H9 (cell line): ENCODE data around the gene TLR10. TPM values are rescaled to one million over a fixed set of nuclear protein-coding genes. Genes with fewer than 3 reads are reported as not detected.

ENCODE experiments used
- DNase-seq: peaks from one replicate; pipeline ENCODE4 v3.0.0-alpha.2; 2017
- H2AFZ ChIP-seq: one replicate; pipeline ENCODE4 v1.6.1; 2013; ENCODE audit warnings: mild to moderate bottlenecking, low read length, control low read depth, moderate library complexity
- H2AK5ac ChIP-seq: 2 replicates; pipeline ENCODE4 v1.6.1; 2013; ENCODE audit warnings: low read length, control low read depth, mixed read lengths; ENCODE audit not compliant: insufficient read length
- H2BK120ac ChIP-seq: one replicate; pipeline ENCODE4 v1.6.1; 2013; ENCODE audit warnings: low read depth, mild to moderate bottlenecking, low read length, control low read depth, inconsistent platforms; ENCODE audit not compliant: poor library complexity, severe bottlenecking
- H2BK12ac ChIP-seq: 2 replicates; pipeline ENCODE4 v1.6.1; 2013; ENCODE audit warnings: low read length, control low read depth, mixed read lengths, low read depth; ENCODE audit not compliant: insufficient read length
- H2BK15ac ChIP-seq: 2 replicates; pipeline ENCODE4 v1.6.1; 2013; ENCODE audit warnings: low read depth, low read length, control low read depth
- H2BK20ac ChIP-seq: one replicate; pipeline ENCODE4 v1.6.1; 2013; ENCODE audit warnings: low read depth, mild to moderate bottlenecking, low read length, control low read depth, inconsistent platforms; ENCODE audit not compliant: poor library complexity, severe bottlenecking
- H2BK5ac ChIP-seq: 2 replicates; pipeline ENCODE4 v1.6.1; 2013; ENCODE audit warnings: low read length, control low read depth, mixed read lengths; ENCODE audit not compliant: insufficient read length
- H3K14ac ChIP-seq: 2 replicates; pipeline ENCODE4 v1.6.1; 2013; ENCODE audit warnings: low read length, control low read depth; ENCODE audit not compliant: insufficient read depth
- H3K18ac ChIP-seq: 2 replicates; pipeline ENCODE4 v1.6.1; 2013; ENCODE audit warnings: low read depth, mild to moderate bottlenecking, mixed read lengths, low read length, control low read depth; ENCODE audit not compliant: insufficient read length
- H3K23ac ChIP-seq: 2 replicates; pipeline ENCODE4 v1.6.1; 2013; ENCODE audit warnings: low read length, control low read depth, mixed read lengths, low read depth; ENCODE audit not compliant: insufficient read length
- H3K23me2 ChIP-seq: 2 replicates; pipeline ENCODE4 v1.6.1; 2013; ENCODE audit warnings: low read depth, mild to moderate bottlenecking, mixed read lengths, low read length, control low read depth; ENCODE audit not compliant: insufficient read length, poor library complexity, severe bottlenecking
- H3K27ac ChIP-seq: 2 replicates; pipeline ENCODE4 v1.5.1; 2013; ENCODE audit warnings: low read length, control low read depth, mixed read lengths, low read depth; ENCODE audit not compliant: insufficient read length
- H3K27me3 ChIP-seq: 2 replicates; pipeline ENCODE4 v1.6.1; 2013; ENCODE audit warnings: low read length, control low read depth, inconsistent platforms; ENCODE audit not compliant: insufficient read depth
- H3K4ac ChIP-seq: 2 replicates; pipeline ENCODE4 v1.6.1; 2013; ENCODE audit warnings: low read depth, mild to moderate bottlenecking, control low read depth, inconsistent platforms, low read length, moderate library complexity
- H3K4me1 ChIP-seq: 2 replicates; pipeline ENCODE4 v1.6.1; 2013; ENCODE audit warnings: low read length, control low read depth, inconsistent platforms; ENCODE audit not compliant: insufficient read depth
- H3K4me2 ChIP-seq: 2 replicates; pipeline ENCODE4 v1.6.1; 2013; ENCODE audit warnings: low read length, control low read depth, mixed read lengths; ENCODE audit not compliant: insufficient read length, insufficient read depth
- H3K56ac ChIP-seq: 2 replicates; pipeline ENCODE4 v1.6.1; 2013; ENCODE audit warnings: low read depth, mild to moderate bottlenecking, mixed read lengths, low read length, control low read depth; ENCODE audit not compliant: insufficient read length
- H3K79me1 ChIP-seq: 2 replicates; pipeline ENCODE4 v1.6.1; 2013; ENCODE audit warnings: low read depth, mild to moderate bottlenecking, moderate library complexity, low read length, control low read depth, inconsistent platforms; ENCODE audit not compliant: insufficient read depth, poor library complexity, severe bottlenecking
- H3K79me2 ChIP-seq: 2 replicates; pipeline ENCODE4 v1.6.1; 2013; ENCODE audit warnings: low read length, control low read depth, inconsistent platforms; ENCODE audit not compliant: insufficient read depth
- H3K9ac ChIP-seq: 2 replicates; pipeline ENCODE4 v1.6.1; 2013; ENCODE audit warnings: low read length, control low read depth, mixed read lengths; ENCODE audit not compliant: insufficient read length; ENCODE audit errors: extremely low read depth
- H3K9me3 ChIP-seq: one replicate; pipeline ENCODE4 v1.6.1; 2013; ENCODE audit warnings: low read depth, low read length, inconsistent platforms; ENCODE audit not compliant: control insufficient read depth
- H3T11ph ChIP-seq: one replicate; pipeline ENCODE4 v1.6.1; 2013; ENCODE audit warnings: mild to moderate bottlenecking, low read length, control low read depth, inconsistent platforms
- H4K20me1 ChIP-seq: one replicate; pipeline ENCODE4 v1.6.1; 2013; ENCODE audit not compliant: control insufficient read depth, insufficient read length, insufficient read depth
- H4K5ac ChIP-seq: 2 replicates; pipeline ENCODE4 v1.6.1; 2013; ENCODE audit warnings: low read depth, mild to moderate bottlenecking, mixed read lengths, low read length, control low read depth; ENCODE audit not compliant: insufficient read length
- H4K8ac ChIP-seq: replicated peaks from 2 replicates; pipeline ENCODE4 v1.6.1; 2013; ENCODE audit warnings: low read length, control low read depth, mixed read lengths, low read depth; ENCODE audit not compliant: insufficient read length
- H4K91ac ChIP-seq: 2 replicates; pipeline ENCODE4 v1.6.1; 2013; ENCODE audit warnings: low read depth, mild to moderate bottlenecking, moderate library complexity, mixed read lengths, low read length, control low read depth; ENCODE audit not compliant: insufficient read length
- H3K27ac Mint-ChIP-seq, 3 experiments: 2 replicates in 2 of 3; 3 replicates in 1 of 3; pipeline ENCODE4 v1.8.0; 2020 to 2021; ENCODE audit warnings: mixed read lengths in 3 of 3, mild to moderate bottlenecking in 1 of 3, moderate library complexity in 1 of 3
- H3K27me3 Mint-ChIP-seq: 2 replicates; pipeline ENCODE4 v1.8.0; 2021; ENCODE audit warnings: low read depth, mild to moderate bottlenecking, moderate library complexity, mixed read lengths
- H3K36me3 Mint-ChIP-seq, 3 experiments: 2 replicates in 2 of 3; 3 replicates in 1 of 3; pipeline ENCODE4 v1.8.0; 2020 to 2021; ENCODE audit warnings: low read depth in 3 of 3, mixed read lengths in 3 of 3; ENCODE audit not compliant: insufficient read depth in 1 of 3
- H3K4me1 Mint-ChIP-seq, 2 experiments: 2 replicates each; pipeline ENCODE4 v1.8.0; 2020; ENCODE audit warnings: mixed read lengths in 2 of 2
- H3K4me3 Mint-ChIP-seq, 2 experiments: 2 replicates in 1 of 2; 3 replicates in 1 of 2; pipeline ENCODE4 v1.8.0; 2020 to 2021; ENCODE audit warnings: mild to moderate bottlenecking in 2 of 2, mixed read lengths in 2 of 2, moderate library complexity in 1 of 2
- H3K9me3 Mint-ChIP-seq, 2 experiments: 2 replicates in 1 of 2; 3 replicates in 1 of 2; pipeline ENCODE4 v1.8.0; 2020; ENCODE audit warnings: mild to moderate bottlenecking in 2 of 2, mixed read lengths in 2 of 2, moderate library complexity in 1 of 2
- WGBS: extraction: QIAGEN DNeasy Blood & Tissue Kit; methylation state at CpG from one replicate; pipeline ENCODE4 v1.1.7; 2013; ENCODE audit warnings: missing lambda C conversion rate, low lambda C conversion rate, mixed read lengths; ENCODE audit not compliant: insufficient read length; ENCODE audit errors: extremely low coverage; 5-methylcytosine and 5-hydroxymethylcytosine counted together
- total RNA-seq: library from RNA; stranded (reverse); gene quantifications from 2 replicates; pipeline ENCODE4 v1.2.1, GENCODE V29; 2021
- TF ChIP-seq, protein P1 (sequence below): fragments of 200-600 bp; sonication (generic); conservative IDR thresholded peaks from 3 replicates; pipeline ENCODE4 v1.8.0; 2021; ENCODE audit warnings: antibody characterized with exemption, mild to moderate bottlenecking

TLR10 gene
- total RNA-seq, 1 experiment from 2014 or later: not detected

DNA sequence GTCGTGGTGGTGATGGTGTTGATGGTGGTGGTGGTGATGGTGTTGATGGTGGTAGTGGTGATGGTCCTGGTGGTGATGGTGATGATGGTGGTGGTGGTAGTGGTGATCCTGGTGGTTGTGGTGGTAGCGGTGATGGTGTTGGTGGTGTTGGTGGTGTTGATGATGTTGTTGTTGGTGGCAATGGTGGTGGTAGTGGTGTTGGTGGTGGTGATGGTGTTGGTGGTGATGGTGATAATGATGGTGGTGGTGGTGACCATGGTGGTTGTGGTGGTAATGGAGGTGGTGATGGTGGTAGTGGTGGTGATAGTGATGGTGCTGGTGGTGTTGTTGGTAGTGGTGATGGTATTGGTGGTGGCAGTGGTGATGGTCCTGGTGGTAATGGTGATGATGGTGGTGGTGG, 49.1 kb downstream of the TLR10 start:
- no peak overlapping the region; a peak in 2 of 5 replicates for H3K4me3 Mint-ChIP-seq
- Histone ChIP-seq H2BK120ac (no peak overlapping the region), H3K18ac (no peak overlapping the region), H3K27ac (no peak overlapping the region), H3T11ph (no peak overlapping the region), H3K4me2 (no peak overlapping the region), H2BK5ac (no peak overlapping the region), H4K8ac (peak overlapping the region; percentile 30), H3K56ac (no peak overlapping the region), H4K20me1 (peaks cover 2% of the 10 kb centered on the region), H3K9ac (no peak overlapping the region), H3K14ac (no peak overlapping the region), H2BK20ac (no peak overlapping the region), H2BK12ac (no peak overlapping the region), H4K5ac (no peak overlapping the region), H3K23me2 (no peaks in the 10 kb centered on the region), H3K4ac (no peak overlapping the region), H2AFZ (no peak overlapping the region), H3K79me2 (no peaks in the 10 kb centered on the region), H2AK5ac (no peak overlapping the region), H3K9me3 (no peaks in the 10 kb centered on the region), H3K4me1 (no peaks in the 10 kb centered on the region; the same call in 1 of the 2 replicates), H2BK15ac (no peak overlapping the region), H4K91ac (no peak overlapping the region), H3K27me3 (no peaks in the 10 kb centered on the region), H3K23ac (no peak overlapping the region), H3K79me1 (no peaks in the 10 kb centered on the region)
- no peak overlapping the region; a peak in 1 of 7 replicates for H3K27ac Mint-ChIP-seq
- peaks cover 14 to 17% of the 10 kb centered on the region in 2 experiments for H3K9me3 Mint-ChIP-seq
- peaks cover 5 to 14% (median 12%) of the 10 kb centered on the region in 3 experiments; a peak in 5 of 7 replicates for H3K36me3 Mint-ChIP-seq
- WGBS: no CpG with 5 or more reads among the region's 2 CpGs
- no peaks in the 10 kb centered on the region for H3K27me3 Mint-ChIP-seq
- no peak for DNase-seq
- TF ChIP-seq, protein P1, sequence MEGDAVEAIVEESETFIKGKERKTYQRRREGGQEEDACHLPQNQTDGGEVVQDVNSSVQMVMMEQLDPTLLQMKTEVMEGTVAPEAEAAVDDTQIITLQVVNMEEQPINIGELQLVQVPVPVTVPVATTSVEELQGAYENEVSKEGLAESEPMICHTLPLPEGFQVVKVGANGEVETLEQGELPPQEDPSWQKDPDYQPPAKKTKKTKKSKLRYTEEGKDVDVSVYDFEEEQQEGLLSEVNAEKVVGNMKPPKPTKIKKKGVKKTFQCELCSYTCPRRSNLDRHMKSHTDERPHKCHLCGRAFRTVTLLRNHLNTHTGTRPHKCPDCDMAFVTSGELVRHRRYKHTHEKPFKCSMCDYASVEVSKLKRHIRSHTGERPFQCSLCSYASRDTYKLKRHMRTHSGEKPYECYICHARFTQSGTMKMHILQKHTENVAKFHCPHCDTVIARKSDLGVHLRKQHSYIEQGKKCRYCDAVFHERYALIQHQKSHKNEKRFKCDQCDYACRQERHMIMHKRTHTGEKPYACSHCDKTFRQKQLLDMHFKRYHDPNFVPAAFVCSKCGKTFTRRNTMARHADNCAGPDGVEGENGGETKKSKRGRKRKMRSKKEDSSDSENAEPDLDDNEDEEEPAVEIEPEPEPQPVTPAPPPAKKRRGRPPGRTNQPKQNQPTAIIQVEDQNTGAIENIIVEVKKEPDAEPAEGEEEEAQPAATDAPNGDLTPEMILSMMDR: no peak
- H3K4me1 Mint-ChIP-seq: peaks cover 6% of the 10 kb centered on the region in 2 experiments
